ENCODE measurements around the gene GRB10. TPM values are rescaled to one million over a fixed set of nuclear protein-coding genes. Genes with fewer than 3 reads are reported as not detected.
"Not testable (repeated sequence)": the region's sequence is repeated elsewhere in the genome, so short reads cannot be mapped to it uniquely, and the experiment has no call there.

GRB10 gene
- total RNA-seq, 1 donor from 2014 or later = 67.7 TPM

DNA sequence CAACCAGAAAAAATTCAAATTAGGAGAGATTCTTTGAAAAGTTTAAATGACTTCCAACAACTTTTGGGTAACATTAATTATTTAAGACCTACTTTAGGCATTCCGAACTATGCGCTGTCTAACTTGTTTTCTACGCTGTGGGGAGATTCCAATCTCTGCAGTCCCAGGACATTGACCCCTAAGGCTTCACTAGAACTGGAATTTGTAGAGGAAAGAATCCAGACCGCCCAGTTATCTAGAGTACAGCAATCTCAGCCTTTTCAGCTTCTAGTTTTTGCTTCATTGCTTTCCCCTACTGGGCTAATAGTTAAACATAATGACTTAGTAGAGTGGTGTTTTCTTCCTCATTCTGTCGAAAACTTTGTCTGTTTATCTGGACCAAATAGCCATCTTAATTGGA, 202.6 kb downstream of the GRB10 start:
- H3K27me3 ChIP-seq (ENCODE audit: control insufficient read depth, insufficient read depth, low read length) = peaks cover 3% of the 10 kb centered on the region
- no peaks in the 10 kb centered on the region for H3K36me3 ChIP-seq (ENCODE audit: control insufficient read depth, insufficient read depth, low read length)
- no peak overlapping the region for H3K4me3 ChIP-seq (ENCODE audit: low read depth, low read length)
- DNase-seq (ENCODE audit: low read depth) (no peak), FAIRE-seq (no peak)
- no peak for TF ChIP-seq CTCF (IDR thresholded peaks at IDR 0.05; ENCODE audit: insufficient read depth, low read length, severe bottlenecking)

GRCh38 chr7:50578105-50578504, 204.6 kb downstream of the GRB10 start:
- FAIRE-seq; H3K36me3 ChIP-seq (ENCODE audit: control insufficient read depth, insufficient read depth, low read length); H3K27me3 ChIP-seq (ENCODE audit: control insufficient read depth, insufficient read depth, low read length); DNase-seq (ENCODE audit: low read depth); H3K4me3 ChIP-seq (ENCODE audit: low read depth, low read length): not testable (repeated sequence)

GRCh38 chr7:50577569-50577968, 205.1 kb downstream of the GRB10 start:
- FAIRE-seq (no peak), DNase-seq (ENCODE audit: low read depth) (no peak)
- Histone ChIP-seq H3K36me3 (ENCODE audit: control insufficient read depth, insufficient read depth, low read length) (no peaks in the 10 kb centered on the region), H3K27me3 (ENCODE audit: control insufficient read depth, insufficient read depth, low read length) (peaks cover 3% of the 10 kb centered on the region), H3K4me3 (ENCODE audit: low read depth, low read length) (no peak overlapping the region)
- TF ChIP-seq CTCF (IDR thresholded peaks at IDR 0.05; ENCODE audit: insufficient read depth, low read length, severe bottlenecking) = no peak

DNA sequence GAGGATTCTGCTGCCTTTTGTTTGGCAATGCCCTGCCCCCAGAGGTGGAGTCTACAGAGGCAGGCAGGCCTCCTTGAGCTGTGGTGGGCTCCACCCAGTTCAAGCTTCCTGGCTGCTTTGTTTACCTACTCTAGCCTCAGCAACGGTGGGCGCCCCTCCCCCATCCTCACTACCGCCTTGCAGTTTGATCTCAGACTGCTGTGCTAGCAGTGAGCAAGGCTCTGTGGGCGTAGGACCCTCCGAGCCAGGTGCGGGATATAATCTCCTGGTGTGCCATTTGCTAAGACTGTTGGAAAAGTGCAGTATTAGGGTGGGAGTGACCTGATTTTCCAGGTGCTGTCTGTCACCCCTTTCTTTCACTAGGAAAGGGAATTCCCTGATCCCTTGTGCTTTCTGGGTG, 206.3 kb downstream of the GRB10 start:
- not testable (repeated sequence) for H3K27me3 ChIP-seq (ENCODE audit: control insufficient read depth, insufficient read depth, low read length); FAIRE-seq; DNase-seq (ENCODE audit: low read depth)

GRCh38 chr7:50567715-50568261, 214.9 kb downstream of the GRB10 start:
- TF ChIP-seq CTCF (IDR thresholded peaks at IDR 0.05; ENCODE audit: insufficient read depth, low read length, severe bottlenecking) = no peak
- no peak for FAIRE-seq

More for the DNA sequence above, 206.3 kb downstream of the GRB10 start:
- H3K4me3 ChIP-seq (ENCODE audit: low read depth, low read length); H3K36me3 ChIP-seq (ENCODE audit: control insufficient read depth, insufficient read depth, low read length): not testable (repeated sequence)

GRCh38 chr7:50565977-50566376, 216.7 kb downstream of the GRB10 start:
- no peaks in the 10 kb centered on the region for H3K36me3 ChIP-seq (ENCODE audit: control insufficient read depth, insufficient read depth, low read length)
- DNase-seq (ENCODE audit: low read depth) = no peak
- TF ChIP-seq CTCF (IDR thresholded peaks at IDR 0.05; ENCODE audit: insufficient read depth, low read length, severe bottlenecking) = no peak
- peaks cover 10% of the 10 kb centered on the region for H3K27me3 ChIP-seq (ENCODE audit: control insufficient read depth, insufficient read depth, low read length)
- no peak overlapping the region for H3K4me3 ChIP-seq (ENCODE audit: low read depth, low read length)
- FAIRE-seq = no peak

More at GRCh38 chr7:50567715-50568261, 214.9 kb downstream of the GRB10 start:
- Histone ChIP-seq H3K4me3 (ENCODE audit: low read depth, low read length) (no peak overlapping the region), H3K36me3 (ENCODE audit: control insufficient read depth, insufficient read depth, low read length) (no peaks in the 10 kb centered on the region), H3K27me3 (ENCODE audit: control insufficient read depth, insufficient read depth, low read length) (peaks cover 6% of the 10 kb centered on the region)
- DNase-seq (ENCODE audit: low read depth) = no peak

DNA sequence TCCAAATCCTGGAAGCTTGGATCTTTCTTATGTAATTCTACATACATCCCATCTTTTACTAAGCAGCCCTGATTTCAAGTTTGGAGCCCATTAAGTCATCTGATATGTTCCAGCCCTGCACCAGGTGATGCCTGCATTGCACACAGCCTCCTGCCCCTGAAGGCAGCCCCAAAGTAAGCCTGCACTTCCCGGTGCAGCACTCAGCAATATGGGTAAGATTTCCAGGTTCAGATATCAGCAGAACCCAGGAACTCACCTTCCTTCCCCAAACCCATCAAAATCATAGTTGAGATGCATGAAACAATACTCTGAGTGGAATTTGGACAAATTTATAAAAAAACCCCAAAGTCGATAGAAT, 217.2 kb downstream of the GRB10 start:
- no peak overlapping the region for H3K4me3 ChIP-seq (ENCODE audit: low read depth, low read length)
- H3K27me3 ChIP-seq (ENCODE audit: control insufficient read depth, insufficient read depth, low read length) = peaks cover 10% of the 10 kb centered on the region
- no peak for TF ChIP-seq CTCF (IDR thresholded peaks at IDR 0.05; ENCODE audit: insufficient read depth, low read length, severe bottlenecking)
- no peaks in the 10 kb centered on the region for H3K36me3 ChIP-seq (ENCODE audit: control insufficient read depth, insufficient read depth, low read length)
- no peak for DNase-seq (ENCODE audit: low read depth)
- no peak for FAIRE-seq

Measured in bronchial epithelial cell (primary cell).